Caco-2 (cell line): ENCODE results near the gene SGCA. TPM values are rescaled to one million over a fixed set of nuclear protein-coding genes. Genes with fewer than 3 reads are reported as not detected.

Experiments
- BruUV-seq: library from RNA; stranded (reverse); fragments of 400-500 nt; replicated peaks from 2 replicates; lab custom pipeline; 2021; lab: Mats Ljungman, UMichigan
- CTCF ChIA-PET: fragments of 300-600 bp; sonication (Branson Sonifier 250); formaldehyde crosslinking; loops from one replicate; lab custom pipeline; 2022; ENCODE audit warnings: antibody characterized with exemption; lab: Charles Lee
- POLR2A ChIA-PET: fragments of 300-600 bp; sonication (Branson Sonifier 250); formaldehyde crosslinking; loops from one replicate; lab custom pipeline; 2022; ENCODE audit warnings: antibody characterized with exemption; lab: Charles Lee
- DNase-seq, 2 experiments: peaks; one replicate each; pipeline versions ENCODE4 v3.0.0 to v3.0.0-alpha.2; 2020 to 2022
- H3K27me3 ChIP-seq: replicated peaks from 2 replicates; pipeline ENCODE4 v1.6.0; 2011; ENCODE audit warnings: low read length; ENCODE audit not compliant: control insufficient read depth, insufficient read depth
- H3K36me3 ChIP-seq: 2 replicates; pipeline ENCODE4 v1.5.1; 2011; ENCODE audit warnings: low read length; ENCODE audit not compliant: control insufficient read depth, insufficient read depth
- H3K4me1 ChIP-seq: fragments of 250-450 bp; sonication (Bioruptor Pico); 2 replicates; pipeline ENCODE4 v1.5.1; 2020; ENCODE audit warnings: mild to moderate bottlenecking
- H3K4me3 ChIP-seq: 2 replicates; pipeline ENCODE4 v1.5.1; 2011; ENCODE audit warnings: low read depth, mild to moderate bottlenecking, control low read depth, low read length
- H3K9me3 ChIP-seq: fragments of 250-450 bp; sonication (Bioruptor Pico); 2 replicates; pipeline ENCODE4 v1.5.1; 2020; ENCODE audit warnings: mild to moderate bottlenecking, moderate library complexity
- H3K27ac Mint-ChIP-seq: one replicate; pipeline ENCODE4 v1.8.0; 2022; ENCODE audit warnings: mixed read lengths; ENCODE audit not compliant: unreplicated experiment
- H3K27me3 Mint-ChIP-seq: one replicate; pipeline ENCODE4 v1.8.0; 2022; ENCODE audit warnings: mixed read lengths; ENCODE audit not compliant: insufficient read depth, unreplicated experiment
- H3K36me3 Mint-ChIP-seq: one replicate; pipeline ENCODE4 v1.8.0; 2022; ENCODE audit warnings: mild to moderate bottlenecking, mixed read lengths; ENCODE audit not compliant: insufficient read depth, unreplicated experiment
- H3K4me1 Mint-ChIP-seq: one replicate; pipeline ENCODE4 v1.8.0; 2022; ENCODE audit warnings: low read depth, mixed read lengths; ENCODE audit not compliant: unreplicated experiment
- H3K4me3 Mint-ChIP-seq: one replicate; pipeline ENCODE4 v1.8.0; 2022; ENCODE audit warnings: mild to moderate bottlenecking, moderate library complexity, mixed read lengths; ENCODE audit not compliant: unreplicated experiment
- H3K9me3 Mint-ChIP-seq: one replicate; pipeline ENCODE4 v1.8.0; 2022; ENCODE audit warnings: mixed read lengths; ENCODE audit not compliant: unreplicated experiment
- intact Hi-C: fragments of 100-400 bp; cut with micrococcal nuclease; formaldehyde crosslinking; loops from one replicate; pipeline ENCODE4 v1.10.0; 2022; ENCODE audit not compliant: unreplicated experiment
- total RNA-seq: library from RNA; stranded (reverse); gene quantifications from 2 replicates; pipeline ENCODE4 v1.2.3, GENCODE V29; 2022
- TF ChIP-seq, protein P1 (sequence below), 2 experiments: fragments of 200-600 bp in 1 of 2; IDR thresholded peaks; 1 replicate in 1 of 2; 2 replicates in 1 of 2; pipeline versions ENCODE4 v1.5.1 to v1.8.0; 2011 to 2022; ENCODE audit warnings: antibody characterized with exemption in 1 of 2, control low read depth in 1 of 2, inconsistent platforms in 1 of 2, low read depth in 1 of 2, low read length in 1 of 2, mild to moderate bottlenecking in 1 of 2, moderate library complexity in 1 of 2; ENCODE audit not compliant: insufficient read depth in 1 of 2, severe bottlenecking in 1 of 2, unreplicated experiment in 1 of 2

SGCA gene
- total RNA-seq, 1 experiment from 2014 or later = not detected

DNA sequence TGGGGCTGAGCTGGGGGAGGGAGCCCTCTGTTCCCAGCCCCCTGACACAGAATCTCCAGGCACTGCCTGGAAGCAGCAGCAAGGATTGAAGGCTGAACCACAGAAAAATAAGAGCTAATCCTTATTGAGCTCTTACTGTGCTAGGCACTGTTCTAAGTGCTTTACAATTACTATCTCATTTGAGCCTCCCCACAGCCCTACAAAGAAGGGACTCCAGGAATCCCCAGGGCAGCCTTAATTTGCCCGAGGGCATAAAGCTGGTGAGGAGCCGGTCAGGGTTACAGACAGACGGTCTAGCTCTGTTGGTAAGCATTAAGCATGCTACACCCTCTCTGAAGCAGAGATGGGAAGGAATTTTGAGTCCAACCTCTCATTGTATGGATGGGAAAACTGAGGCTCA, 42.9 kb upstream of the SGCA start:
- H3K9me3 Mint-ChIP-seq = no peaks in the 10 kb centered on the region
- ChIA-PET CTCF (interaction anchor here (1.0 to 2.3 kb wide), 6 partner anchors 8 to 235 kb away, joined by 3 to 11 read pairs (median 6); no protein-coding TSS in a partner anchor), POLR2A (interaction anchor here (0.9 kb wide), 1 partner anchor 240 kb away, joined by 4 read pairs; no protein-coding TSS in a partner anchor)
- H3K4me3 ChIP-seq = no peak overlapping the region
- H3K9me3 ChIP-seq = no peaks in the 10 kb centered on the region
- no TSS peak for BruUV-seq
- H3K27me3 Mint-ChIP-seq = no peaks in the 10 kb centered on the region
- intact Hi-C loops = no loop called here
- TF ChIP-seq, protein P1, sequence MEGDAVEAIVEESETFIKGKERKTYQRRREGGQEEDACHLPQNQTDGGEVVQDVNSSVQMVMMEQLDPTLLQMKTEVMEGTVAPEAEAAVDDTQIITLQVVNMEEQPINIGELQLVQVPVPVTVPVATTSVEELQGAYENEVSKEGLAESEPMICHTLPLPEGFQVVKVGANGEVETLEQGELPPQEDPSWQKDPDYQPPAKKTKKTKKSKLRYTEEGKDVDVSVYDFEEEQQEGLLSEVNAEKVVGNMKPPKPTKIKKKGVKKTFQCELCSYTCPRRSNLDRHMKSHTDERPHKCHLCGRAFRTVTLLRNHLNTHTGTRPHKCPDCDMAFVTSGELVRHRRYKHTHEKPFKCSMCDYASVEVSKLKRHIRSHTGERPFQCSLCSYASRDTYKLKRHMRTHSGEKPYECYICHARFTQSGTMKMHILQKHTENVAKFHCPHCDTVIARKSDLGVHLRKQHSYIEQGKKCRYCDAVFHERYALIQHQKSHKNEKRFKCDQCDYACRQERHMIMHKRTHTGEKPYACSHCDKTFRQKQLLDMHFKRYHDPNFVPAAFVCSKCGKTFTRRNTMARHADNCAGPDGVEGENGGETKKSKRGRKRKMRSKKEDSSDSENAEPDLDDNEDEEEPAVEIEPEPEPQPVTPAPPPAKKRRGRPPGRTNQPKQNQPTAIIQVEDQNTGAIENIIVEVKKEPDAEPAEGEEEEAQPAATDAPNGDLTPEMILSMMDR (IDR thresholded peaks at IDR 0.05; ENCODE audit: insufficient read depth in 1 of 2, low read depth in 1 of 2, low read length in 1 of 2, severe bottlenecking in 1 of 2, unreplicated experiment in 1 of 2) = no peak
- H3K27me3 ChIP-seq = no peaks in the 10 kb centered on the region
- no peaks in the 10 kb centered on the region for H3K36me3 Mint-ChIP-seq
- DNase-seq = peak in 1 of 2 experiments; percentile 5
- no peak overlapping the region for H3K4me3 Mint-ChIP-seq
- H3K4me1 ChIP-seq = peaks cover 4% of the 10 kb centered on the region; the same call in 1 of the 2 replicates
- no peak overlapping the region for H3K27ac Mint-ChIP-seq
- peaks cover 4% of the 10 kb centered on the region for H3K4me1 Mint-ChIP-seq
- H3K36me3 ChIP-seq = no peaks in the 10 kb centered on the region

DNA sequence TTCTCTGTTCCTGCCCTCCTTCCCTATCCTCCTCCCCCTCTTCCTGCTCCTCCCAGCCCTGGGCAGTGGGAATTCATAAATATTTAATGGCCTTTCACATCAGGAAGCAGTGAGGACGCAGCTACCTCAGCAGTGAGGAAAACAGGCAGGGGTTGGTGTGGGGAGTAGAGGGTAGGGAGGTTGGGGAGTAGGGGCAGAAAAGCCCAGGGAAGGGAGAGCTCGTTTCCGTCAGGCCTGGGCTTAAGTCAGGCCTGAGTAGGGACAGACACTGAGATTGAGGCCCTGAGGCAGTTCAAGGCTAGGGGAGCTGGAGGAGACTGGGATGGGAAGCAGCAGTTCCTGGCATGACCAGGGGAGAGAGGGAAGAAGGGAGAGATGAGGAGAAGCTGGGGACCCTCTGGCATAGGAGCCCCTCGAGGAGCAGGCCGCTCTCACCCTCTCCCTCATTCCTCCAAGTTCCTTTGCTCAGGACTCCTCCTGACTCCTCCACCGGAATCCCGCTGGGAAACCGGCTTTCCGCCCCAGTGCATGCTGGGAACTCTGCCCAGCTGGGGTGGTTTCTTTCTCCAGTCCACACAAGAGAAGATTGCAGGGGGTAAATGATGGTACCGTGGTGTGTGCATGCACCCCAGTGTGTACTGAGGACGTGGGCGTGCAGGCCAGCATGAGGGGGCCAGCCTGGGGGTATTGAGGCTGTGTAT, 42.0 kb upstream of the SGCA start:
- Histone ChIP-seq H3K9me3 (no peaks in the 10 kb centered on the region), H3K27me3 (no peaks in the 10 kb centered on the region), H3K4me1 (peaks cover 10% of the 10 kb centered on the region), H3K4me3 (no peak overlapping the region), H3K36me3 (no peaks in the 10 kb centered on the region)
- Mint-ChIP-seq H3K27ac (no peak overlapping the region), H3K4me1 (peaks cover 11% of the 10 kb centered on the region), H3K27me3 (no peaks in the 10 kb centered on the region), H3K36me3 (no peaks in the 10 kb centered on the region), H3K4me3 (no peak overlapping the region), H3K9me3 (no peaks in the 10 kb centered on the region)
- BruUV-seq = no TSS peak
- POLR2A ChIA-PET = interaction anchor here (0.9 kb wide), 1 partner anchor 241 kb away, joined by 4 read pairs; no protein-coding TSS in a partner anchor
- intact Hi-C loops = no loop called here
- CTCF ChIA-PET = interaction anchor here (0.6 to 2.3 kb wide), 8 partner anchors 9 to 561 kb away, joined by 3 to 11 read pairs (median 5); no protein-coding TSS in a partner anchor
- TF ChIP-seq, protein P1 (IDR thresholded peaks at IDR 0.05; ENCODE audit: insufficient read depth in 1 of 2, low read depth in 1 of 2, low read length in 1 of 2, severe bottlenecking in 1 of 2, unreplicated experiment in 1 of 2) = no peak
- peak; percentile 42 to 48 for DNase-seq

DNA sequence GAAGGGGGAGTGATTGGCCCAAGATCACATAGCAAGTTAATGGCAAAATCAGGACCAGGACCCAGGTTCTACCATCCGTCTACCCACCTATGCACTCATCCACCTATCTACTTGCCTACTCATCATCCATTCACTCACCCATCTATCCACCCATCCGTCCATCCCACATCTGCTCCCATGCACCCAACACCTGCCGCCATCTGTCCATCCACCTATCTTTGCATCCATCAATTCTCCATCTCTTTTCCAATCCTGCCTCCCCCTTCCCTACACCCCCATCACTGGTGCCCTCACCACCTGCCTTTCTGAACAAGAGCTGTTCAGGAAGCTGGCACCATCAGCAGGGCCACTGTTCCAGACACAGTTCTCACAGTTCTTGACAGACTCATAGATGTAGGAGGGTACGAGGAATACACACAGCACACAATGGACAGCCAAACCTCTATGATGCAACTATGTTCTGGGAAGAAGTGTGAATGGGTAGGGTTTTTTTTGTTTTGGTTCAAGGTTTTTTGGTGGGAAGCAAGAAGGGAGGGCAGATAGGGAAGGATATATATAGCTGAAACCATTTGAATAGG, 40.3 kb upstream of the SGCA start:
- no peak for DNase-seq
- Mint-ChIP-seq H3K27ac (no peak overlapping the region), H3K9me3 (no peaks in the 10 kb centered on the region), H3K36me3 (peaks cover 7% of the 10 kb centered on the region), H3K4me1 (peaks cover 12% of the 10 kb centered on the region), H3K4me3 (no peak overlapping the region), H3K27me3 (no peaks in the 10 kb centered on the region)
- Histone ChIP-seq H3K9me3 (no peaks in the 10 kb centered on the region), H3K4me1 (peaks cover 12% of the 10 kb centered on the region), H3K4me3 (no peak overlapping the region), H3K27me3 (no peaks in the 10 kb centered on the region), H3K36me3 (no peaks in the 10 kb centered on the region)
- POLR2A ChIA-PET = interaction anchor here (0.7 kb wide), 1 partner anchor 135 kb away, joined by 7 read pairs; no protein-coding TSS in a partner anchor
- TF ChIP-seq, protein P1 (IDR thresholded peaks at IDR 0.05; ENCODE audit: insufficient read depth in 1 of 2, low read depth in 1 of 2, low read length in 1 of 2, severe bottlenecking in 1 of 2, unreplicated experiment in 1 of 2) = no peak
- CTCF ChIA-PET = interaction anchor here (1.0 to 1.1 kb wide), 2 partner anchors 14 to 173 kb away, joined by 3 read pairs; no protein-coding TSS in a partner anchor
- intact Hi-C loops = no loop called here
- no TSS peak for BruUV-seq
